ENCODE data around the gene NEIL3.

The NEIL3 gene

DNA sequence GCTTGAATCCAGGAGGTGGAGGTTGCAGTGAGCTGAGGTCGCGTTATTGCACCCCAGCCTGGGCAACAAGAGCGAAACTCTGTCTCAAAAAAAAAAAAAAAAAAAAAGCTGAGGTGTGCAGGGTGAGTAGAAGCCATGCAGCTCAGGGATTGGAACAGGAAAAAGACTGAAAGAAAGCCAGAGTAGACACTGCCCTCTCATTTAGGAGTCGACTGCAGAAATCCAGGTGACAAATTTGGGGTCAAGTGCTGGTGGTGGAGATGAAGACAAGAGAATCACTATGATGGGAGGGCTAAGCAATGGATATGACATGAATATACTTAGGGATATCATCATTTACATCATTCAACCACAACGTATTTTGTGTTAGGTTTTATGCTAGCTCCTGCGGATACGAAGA, 1.9 kb downstream of the NEIL3 start:
- DNase-seq (ENCODE audit: low read depth), result no peak
- TF ChIP-seq, protein P1, sequence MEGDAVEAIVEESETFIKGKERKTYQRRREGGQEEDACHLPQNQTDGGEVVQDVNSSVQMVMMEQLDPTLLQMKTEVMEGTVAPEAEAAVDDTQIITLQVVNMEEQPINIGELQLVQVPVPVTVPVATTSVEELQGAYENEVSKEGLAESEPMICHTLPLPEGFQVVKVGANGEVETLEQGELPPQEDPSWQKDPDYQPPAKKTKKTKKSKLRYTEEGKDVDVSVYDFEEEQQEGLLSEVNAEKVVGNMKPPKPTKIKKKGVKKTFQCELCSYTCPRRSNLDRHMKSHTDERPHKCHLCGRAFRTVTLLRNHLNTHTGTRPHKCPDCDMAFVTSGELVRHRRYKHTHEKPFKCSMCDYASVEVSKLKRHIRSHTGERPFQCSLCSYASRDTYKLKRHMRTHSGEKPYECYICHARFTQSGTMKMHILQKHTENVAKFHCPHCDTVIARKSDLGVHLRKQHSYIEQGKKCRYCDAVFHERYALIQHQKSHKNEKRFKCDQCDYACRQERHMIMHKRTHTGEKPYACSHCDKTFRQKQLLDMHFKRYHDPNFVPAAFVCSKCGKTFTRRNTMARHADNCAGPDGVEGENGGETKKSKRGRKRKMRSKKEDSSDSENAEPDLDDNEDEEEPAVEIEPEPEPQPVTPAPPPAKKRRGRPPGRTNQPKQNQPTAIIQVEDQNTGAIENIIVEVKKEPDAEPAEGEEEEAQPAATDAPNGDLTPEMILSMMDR (IDR thresholded peaks at IDR 0.05; ENCODE audit: insufficient read depth, low read depth, low read length, missing control alignments), result no peak
- H3K4me3 ChIP-seq (ENCODE audit: low read length), result no peak overlapping the region

DNA sequence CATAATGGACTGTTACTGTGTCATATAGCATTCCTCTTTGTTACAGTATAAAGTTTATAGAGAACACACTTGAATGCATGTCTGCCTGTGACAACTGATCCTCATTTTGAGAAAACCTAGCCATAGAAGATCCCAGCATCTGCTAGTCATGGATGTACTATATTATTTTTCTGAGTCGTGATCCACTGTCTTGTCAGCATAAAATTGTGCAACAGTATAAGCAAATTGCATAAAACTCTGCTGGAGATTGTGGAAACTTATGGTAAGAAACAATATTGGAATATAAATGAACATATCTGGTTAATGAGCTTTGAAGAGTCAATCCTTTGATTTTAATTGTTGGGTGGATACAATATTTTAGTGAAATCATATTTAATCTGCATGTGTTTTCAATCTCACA, 3.6 kb downstream of the NEIL3 start:
- peak; percentile 51 for DNase-seq (ENCODE audit: low read depth)
- no peak overlapping the region for H3K4me3 ChIP-seq (ENCODE audit: low read length)

DNA sequence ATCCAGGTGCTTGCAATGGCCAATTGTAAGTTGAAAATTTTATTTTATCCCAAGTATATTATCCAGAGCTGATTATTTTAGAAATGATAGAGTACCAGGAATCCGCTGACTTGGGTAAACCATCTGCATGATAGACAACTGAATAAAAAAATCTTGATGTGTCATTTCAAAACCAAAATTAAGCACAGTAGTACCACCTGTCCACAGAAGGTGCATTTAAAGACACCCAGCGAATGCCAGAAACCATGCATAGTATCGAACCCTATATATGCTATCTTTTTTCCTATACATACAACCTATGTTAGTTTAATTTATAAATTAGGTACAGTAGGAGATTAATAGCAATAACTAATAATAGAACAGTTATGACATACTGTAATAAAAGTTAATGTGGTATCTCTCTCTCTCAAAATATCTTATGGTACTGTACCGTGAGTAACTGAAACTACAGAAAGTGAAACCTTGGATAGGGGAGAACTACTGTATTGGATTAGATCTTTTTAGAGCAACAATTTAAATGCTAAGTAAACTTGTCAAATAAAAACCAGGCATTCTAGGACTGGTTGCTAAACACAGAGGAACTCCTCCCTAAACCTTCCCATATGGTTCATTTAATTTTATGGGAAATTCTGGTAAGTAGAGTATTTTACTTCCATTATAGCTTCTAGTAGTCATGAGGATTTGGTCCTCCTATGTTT, 6.2 kb downstream of the NEIL3 start:
- TF ChIP-seq, protein P1 (IDR thresholded peaks at IDR 0.05; ENCODE audit: insufficient read depth, low read depth, low read length, missing control alignments), result no peak
- DNase-seq (ENCODE audit: low read depth), result no peak
- H3K4me3 ChIP-seq (ENCODE audit: low read length), result no peak overlapping the region

More for the DNA sequence above, 3.6 kb downstream of the NEIL3 start:
- TF ChIP-seq, protein P1 (IDR thresholded peaks at IDR 0.05; ENCODE audit: insufficient read depth, low read depth, low read length, missing control alignments), result no peak

DNA sequence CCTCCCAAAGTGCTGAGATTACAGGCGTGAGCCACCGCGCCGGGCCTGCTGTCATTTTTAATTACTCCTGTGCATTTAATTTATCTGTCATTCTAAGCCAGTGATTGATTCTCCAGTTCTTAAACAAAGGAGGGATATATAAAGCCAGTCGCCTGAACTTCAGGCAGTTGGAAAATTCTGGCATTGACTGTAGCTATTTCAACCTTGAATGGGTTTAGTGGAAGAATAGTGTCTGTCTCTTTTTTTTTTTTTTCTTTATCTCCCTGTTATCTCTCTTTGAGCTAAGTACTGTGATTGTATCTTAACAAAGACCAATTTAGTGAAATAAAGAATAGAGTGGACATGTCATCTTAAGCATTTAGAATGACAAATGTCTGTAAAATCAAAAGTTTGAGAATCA, 11.0 kb downstream of the NEIL3 start:
- DNase-seq (ENCODE audit: low read depth), result no peak

DNA sequence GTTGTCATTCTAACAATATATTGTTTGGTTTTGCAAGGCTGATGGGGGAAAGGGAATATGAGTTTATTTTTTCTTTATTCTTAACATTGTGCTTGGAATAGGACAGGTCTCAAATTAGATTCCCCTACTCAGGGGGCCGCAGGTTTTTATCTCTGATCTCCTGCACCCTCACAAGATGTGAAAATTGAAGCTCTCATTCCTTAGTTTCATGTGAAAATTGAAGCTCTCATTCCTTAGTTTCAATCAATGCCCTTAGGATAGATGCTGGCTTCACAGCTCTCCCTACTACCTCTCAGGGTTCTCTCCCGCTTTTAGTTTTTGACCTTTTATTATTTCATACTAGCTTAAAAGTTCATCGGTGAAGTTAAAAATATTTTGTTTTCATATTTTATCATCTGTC, 12.0 kb downstream of the NEIL3 start:
- TF ChIP-seq, protein P1 (IDR thresholded peaks at IDR 0.05; ENCODE audit: insufficient read depth, low read depth, low read length, missing control alignments), result no peak
- no peak for DNase-seq (ENCODE audit: low read depth)
- H3K4me3 ChIP-seq (ENCODE audit: low read length), result no peak overlapping the region

More for the DNA sequence above, 11.0 kb downstream of the NEIL3 start:
- TF ChIP-seq, protein P1 (IDR thresholded peaks at IDR 0.05; ENCODE audit: insufficient read depth, low read depth, low read length, missing control alignments), result no peak
- H3K4me3 ChIP-seq (ENCODE audit: low read length), result no peak overlapping the region

DNA sequence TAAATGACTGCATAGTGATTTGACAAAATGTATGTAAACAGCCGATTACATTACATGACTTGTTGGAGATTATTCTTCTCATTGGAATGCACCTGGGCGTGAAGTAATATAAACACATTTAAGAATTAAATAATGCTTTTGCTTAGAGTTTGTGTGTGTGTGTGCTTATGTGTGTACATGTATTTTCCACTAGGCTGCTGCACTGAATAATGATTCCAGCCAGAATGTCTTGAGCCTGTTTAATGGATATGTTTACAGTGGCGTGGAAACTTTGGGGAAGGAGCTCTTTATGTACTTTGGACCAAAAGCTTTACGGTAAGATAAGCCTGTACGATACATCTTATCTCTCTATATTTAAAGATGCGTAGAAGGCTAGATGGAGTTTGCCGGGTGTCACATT, 12.6 kb downstream of the NEIL3 start:
- DNase-seq (ENCODE audit: low read depth), result peak; percentile 66
- TF ChIP-seq, protein P1 (IDR thresholded peaks at IDR 0.05; ENCODE audit: insufficient read depth, low read depth, low read length, missing control alignments), result no peak
- H3K4me3 ChIP-seq (ENCODE audit: low read length), result no peak overlapping the region

DNA sequence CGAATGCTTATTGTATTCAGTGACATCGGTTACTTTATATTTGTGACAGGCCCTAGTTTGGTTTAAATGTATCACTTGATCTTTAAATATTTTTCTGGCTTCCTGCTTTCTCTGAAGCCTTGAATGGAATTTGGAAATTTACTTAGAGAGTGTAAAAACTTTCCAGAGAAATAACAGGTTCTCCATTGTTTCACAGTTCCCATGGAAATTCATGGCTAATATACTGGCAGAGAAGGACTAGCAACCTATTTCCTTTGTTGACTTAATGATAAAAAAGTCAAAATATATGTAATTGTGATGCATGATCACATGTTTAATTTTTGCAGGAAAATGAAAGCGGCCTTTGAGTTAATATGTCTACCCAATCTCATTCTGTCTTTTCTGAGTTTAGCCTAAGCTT, 13.2 kb downstream of the NEIL3 start:
- TF ChIP-seq, protein P1 (IDR thresholded peaks at IDR 0.05; ENCODE audit: insufficient read depth, low read depth, low read length, missing control alignments), result no peak
- H3K4me3 ChIP-seq (ENCODE audit: low read length), result no peak overlapping the region
- no peak for DNase-seq (ENCODE audit: low read depth)

Measured in epithelial cell of esophagus (primary cell).